Measurements from ENCODE around the gene CSNK1D.

CSNK1D gene

DNA sequence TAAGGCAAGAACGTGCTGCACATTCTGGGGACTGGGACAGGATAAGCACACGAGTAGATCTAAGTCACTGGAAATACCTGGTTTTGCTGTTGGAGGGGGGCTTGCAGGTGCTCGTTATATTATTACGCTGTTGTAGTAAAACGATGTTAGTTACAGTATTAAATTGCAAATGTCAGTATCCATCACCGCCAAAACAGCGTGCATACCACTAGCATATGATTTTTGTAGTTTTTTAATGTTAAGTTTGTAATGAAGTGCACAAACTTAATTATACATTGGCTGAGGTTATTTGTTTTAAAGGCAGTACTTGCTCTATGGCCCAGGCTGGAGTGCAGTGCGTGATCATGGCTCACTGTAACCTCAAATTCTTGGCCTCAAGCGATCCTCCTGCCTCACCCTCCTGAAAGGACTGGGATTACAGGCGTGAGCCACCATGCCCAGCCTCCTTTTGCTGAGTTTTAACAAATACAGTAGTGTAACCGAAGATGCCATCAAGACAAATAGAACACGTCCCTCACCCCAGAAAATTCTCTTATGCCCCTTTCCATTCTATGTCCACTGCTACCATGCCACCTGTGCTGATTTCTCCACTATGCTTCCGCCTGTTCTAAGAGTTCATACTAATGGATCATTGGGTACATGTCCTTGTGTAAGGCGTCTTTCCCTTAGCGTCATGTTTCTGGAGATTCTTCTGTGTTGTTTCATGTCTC lies 20.7 kb upstream of the CSNK1D start:
- DNase-seq = no peak

GRCh38 chr17:82292251-82293154 lies 19.0 kb upstream of the CSNK1D start:
- peak; percentile 97 for DNase-seq

DNA sequence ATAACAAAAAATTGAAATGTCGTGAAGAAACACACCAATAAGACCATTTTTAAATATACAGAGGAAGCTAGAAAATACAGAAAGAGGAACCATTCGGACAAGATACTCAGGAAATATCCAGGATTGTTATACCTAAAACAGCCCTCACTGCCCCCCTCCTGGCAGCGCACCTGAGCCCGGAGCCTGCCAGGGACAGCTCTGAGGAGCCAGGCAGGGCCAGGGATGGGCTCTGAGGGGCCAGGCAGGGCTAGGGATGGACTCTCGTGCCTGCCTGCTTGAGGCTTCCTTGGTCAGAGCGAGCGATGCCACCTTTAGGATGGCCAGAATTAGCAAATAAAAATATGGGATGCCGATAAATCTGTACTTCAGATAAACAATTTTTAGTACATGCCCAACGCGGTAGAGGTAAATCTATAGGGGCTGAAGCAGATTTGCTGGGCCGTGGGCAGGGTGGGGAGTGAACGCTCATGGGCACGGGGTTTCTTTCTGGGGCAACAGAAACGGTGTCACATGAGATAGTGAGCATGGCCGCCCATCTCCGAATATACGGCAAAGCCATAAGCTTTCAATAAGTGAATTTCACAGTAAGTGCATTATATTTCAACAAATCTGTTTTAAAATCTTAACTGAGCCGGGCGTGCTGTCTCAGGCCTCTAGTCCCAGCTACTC lies 18.2 kb upstream of the CSNK1D start:
- no peak for DNase-seq

DNA sequence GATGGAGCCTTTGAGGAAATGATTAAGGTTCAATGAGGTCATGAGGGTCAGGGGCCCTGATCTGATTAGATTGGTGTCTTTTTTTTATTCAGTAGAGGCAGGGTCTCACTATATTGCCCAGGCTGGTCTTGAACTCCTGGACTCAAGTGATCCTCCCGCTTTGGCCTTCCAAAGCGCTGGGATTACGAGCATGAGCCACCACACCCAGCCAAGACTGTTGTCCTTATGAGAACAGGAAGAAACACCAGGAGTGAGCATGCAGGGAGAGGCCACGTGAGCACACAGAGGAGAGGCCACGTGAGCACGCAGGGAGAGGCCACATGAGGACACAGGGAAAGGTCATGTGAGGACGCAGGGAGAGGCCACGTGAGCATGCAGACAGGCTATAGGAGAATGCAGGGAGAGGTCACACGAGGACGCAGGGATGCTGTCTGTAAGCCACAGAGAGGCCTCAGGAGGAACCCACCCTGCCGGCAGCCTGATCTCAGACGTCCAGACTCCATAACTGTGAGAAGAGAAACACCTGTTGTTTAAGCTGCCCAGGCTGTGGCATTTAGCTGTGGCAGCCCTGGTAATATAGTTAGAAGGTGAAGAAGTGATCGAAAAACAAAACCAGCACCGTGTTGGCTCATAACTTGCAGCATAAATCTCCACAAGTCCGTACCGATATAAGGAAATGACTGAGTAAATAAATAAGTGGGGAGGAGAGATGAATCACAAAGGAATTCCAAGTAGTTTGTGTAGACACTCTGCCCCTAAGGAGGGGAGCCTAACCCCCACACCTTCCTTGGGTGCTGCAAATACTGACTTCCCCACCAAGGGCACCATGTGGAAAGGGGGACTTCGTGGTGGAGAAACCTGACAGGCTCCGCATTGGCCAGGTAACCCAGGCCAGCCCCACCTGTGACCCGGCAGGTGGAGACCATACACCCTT lies 14.6 kb upstream of the CSNK1D start:
- no peak for DNase-seq

GRCh38 chr17:82287013-82287867 lies 13.7 kb upstream of the CSNK1D start:
- no peak for DNase-seq

- DNase-seq = no peak
Observed at GRCh38 chr17:82285141-82285540, 11.6 kb upstream of the CSNK1D start.

- DNase-seq = no peak
Observed at GRCh38 chr17:82283208-82283749, 9.8 kb upstream of the CSNK1D start.

DNA sequence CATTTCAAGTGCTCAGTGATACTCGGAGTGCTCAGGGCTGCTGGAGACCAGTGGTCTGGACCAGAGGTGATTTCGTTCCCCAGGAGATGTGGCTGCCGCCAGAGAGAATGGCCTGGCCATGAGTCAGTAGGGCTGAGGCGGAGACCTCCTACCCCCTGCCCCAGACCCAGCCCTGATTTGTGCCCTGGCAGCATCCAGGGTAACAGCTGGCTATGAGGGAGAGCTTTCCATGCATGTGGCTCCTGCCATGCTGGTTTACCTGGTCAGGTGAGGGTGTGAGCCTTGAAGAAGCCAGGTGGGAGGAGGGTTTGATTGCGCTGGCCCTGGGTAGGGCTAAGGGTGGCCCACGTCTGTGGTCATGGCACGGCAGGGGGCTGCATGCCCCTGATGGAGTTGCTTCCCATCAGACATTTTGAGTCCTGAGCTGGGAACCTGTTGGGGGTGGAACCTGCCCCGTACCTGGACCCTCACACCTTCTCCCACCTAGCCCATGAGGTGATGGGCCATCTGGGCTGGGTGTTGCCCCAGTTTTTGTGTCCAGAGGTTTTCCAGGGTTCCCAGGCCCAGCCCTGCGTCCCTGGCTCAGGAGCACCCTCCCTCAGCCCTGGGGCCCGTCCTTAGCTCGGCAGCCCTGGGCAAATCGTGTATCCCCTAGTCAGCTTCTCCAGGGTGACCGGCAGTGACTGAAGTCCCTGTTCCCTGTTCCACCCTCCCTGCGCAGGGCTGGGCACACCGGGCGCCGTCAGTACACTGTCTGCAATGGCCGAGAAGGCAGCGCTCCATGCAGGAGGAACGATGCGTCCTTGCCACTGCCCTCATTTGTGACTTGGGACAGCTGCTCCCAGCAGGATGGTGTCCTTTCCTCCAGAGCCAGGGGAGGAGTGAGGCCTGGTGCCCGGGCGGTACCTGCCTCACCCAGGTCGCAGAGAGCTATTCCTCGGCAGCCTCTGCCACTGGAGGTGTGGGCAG lies 9.0 kb upstream of the CSNK1D start:
- no peak for DNase-seq

GRCh38 chr17:82281502-82282238 lies 8.2 kb upstream of the CSNK1D start:
- no peak for DNase-seq

- DNase-seq = no peak
Observed at GRCh38 chr17:82281076-82281475, 7.6 kb upstream of the CSNK1D start.

- DNase-seq = no peak
Observed at GRCh38 chr17:82280537-82280936, 7.0 kb upstream of the CSNK1D start.

DNA sequence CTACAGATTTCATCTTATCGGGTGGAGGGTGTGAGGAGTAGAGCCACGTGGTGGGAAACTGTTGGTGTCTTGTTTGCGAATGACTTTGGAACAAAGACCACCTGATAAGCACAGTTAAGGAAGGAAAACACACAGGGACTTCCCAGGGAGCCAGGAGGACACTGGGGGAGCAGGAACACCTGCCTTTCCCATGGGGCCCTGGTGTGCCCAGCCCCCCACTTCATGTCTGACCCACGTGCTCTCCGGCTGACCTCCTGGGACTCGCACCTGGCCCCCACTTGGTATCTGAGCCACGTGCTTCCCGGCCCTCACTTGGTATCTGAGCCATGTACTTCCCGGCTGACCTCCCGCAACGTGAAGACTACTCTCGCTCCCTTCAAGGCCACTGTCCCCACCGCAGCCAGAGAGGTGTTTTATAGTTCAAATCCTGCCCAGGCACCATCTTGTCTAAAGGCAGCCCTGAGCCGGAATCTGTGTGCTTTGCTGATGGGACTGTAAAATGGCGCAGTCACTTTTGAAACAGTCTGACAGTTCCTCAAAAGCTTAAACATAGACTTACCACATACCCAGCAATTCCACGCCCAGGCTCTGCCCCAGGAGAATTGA lies 5.4 kb upstream of the CSNK1D start:
- no peak for DNase-seq

- DNase-seq = no peak
Observed at GRCh38 chr17:82278308-82278707, 4.8 kb upstream of the CSNK1D start.

- no peak for DNase-seq
Observed at GRCh38 chr17:82277851-82278250, 4.4 kb upstream of the CSNK1D start.

- no peak for DNase-seq
Observed at GRCh38 chr17:82276938-82277337, 3.4 kb upstream of the CSNK1D start.

DNA sequence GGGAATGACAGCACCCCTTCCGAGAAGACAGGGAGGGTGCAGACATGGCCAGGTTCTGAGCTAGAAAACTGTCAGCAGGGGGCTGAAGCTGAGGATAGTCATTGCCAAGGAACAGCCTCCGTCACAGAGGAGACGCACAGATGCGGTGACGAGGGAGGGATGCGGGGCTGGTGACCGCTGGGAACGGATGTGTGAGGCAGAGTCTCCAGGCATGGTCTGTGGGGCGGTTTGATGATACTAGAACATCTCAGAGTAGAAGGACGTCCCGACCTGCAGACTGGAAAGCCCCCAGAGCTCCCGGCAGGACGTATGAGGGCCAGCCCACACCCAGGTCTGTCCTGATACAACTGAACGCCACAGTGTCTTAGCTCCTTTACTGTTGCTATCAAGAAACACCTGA lies 1.8 kb upstream of the CSNK1D start:
- no peak for DNase-seq

DNA sequence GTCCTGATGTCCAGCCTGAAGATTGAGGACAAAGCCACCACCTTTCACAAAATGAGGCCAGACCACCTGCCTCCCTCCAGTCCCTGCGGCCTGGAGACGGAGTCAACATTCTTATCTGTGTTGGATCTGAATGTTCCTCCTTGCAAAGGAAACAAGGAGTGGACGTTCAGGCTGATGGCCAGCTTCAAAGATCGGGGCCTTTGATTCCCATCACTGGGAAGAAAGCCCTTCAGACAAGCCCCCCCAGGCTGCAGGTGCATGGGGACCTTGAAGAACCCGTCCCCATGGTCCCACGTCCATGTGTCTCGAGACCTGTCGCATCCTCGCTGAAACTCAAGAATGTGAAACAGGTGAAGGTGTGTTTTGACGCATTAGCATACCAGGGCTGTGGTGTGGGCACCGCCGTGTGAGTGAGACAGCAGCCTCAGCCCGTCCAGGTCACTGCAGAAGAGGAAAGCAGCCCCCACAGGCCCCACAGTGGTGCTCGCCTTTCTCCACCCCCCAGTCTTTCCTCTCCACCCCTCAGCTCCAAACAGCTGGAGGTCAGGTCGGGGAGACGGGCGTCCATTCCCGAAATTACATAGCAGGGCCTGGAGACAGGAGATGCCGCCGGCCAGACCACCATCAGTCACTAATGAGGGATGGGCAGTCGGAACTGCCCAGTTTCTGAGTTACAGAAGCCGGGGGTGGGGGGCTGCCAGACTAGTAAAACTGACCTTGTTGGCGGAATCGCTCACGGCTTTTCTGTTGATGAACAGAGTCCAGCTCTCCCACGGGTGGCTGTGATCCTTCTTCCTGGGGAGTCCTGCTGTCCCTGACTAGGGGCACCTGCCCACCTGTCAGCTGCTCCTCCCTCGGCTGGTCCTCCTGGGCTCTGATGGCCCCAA lies 877 bp upstream of the CSNK1D start:
- DNase-seq = no peak
